K562 (cell line): Measurements from ENCODE around the gene HSD17B2.

Experiments
- CCAR2 ChIP-seq: fragments of 200-400 bp; formaldehyde crosslinking; IDR thresholded peaks from 2 replicates; pipeline ENCODE4 v1.6.1; 2017; ENCODE audit warnings: mild to moderate bottlenecking, low read depth, low read length
- MXI1 ChIP-seq: IDR thresholded peaks from 2 replicates; pipeline ENCODE4 v1.6.1; 2011; ENCODE audit warnings: low read depth, mild to moderate bottlenecking, improper control_type of control experiment, low read length
- ZNF431 ChIP-seq: sonication (generic); formaldehyde crosslinking; IDR thresholded peaks from 2 replicates; pipeline ENCODE4 v1.8.0; 2022; ENCODE audit warnings: mild to moderate bottlenecking, missing genetic modification reagents
- TF ChIP-seq, protein P1 (sequence below): fragments of 450-650 bp; conservative IDR thresholded peaks from 2 replicates; pipeline ENCODE4 v1.6.1; 2016; ENCODE audit warnings: missing genetic modification characterization, low read depth, mild to moderate bottlenecking, control low read depth, missing compliant biosample characterization
- TF ChIP-seq, protein P2 (sequence below): fragments of 150-350 bp; IDR thresholded peaks from 2 replicates; pipeline ENCODE4 v1.6.1; 2014; ENCODE audit warnings: low read depth, mild to moderate bottlenecking, low read length, borderline replicate concordance
- TF ChIP-seq, protein P3 (sequence below): sonication (generic); formaldehyde crosslinking; IDR thresholded peaks from 2 replicates; pipeline ENCODE4 v1.5.0; 2020; ENCODE audit warnings: missing genetic modification reagents
- TF ChIP-seq, protein P4 (sequence below), 3 experiments: IDR thresholded peaks in 2 of 3; conservative IDR thresholded peaks in 1 of 3; 2 replicates each; pipeline ENCODE4 v1.5.1; 2011 to 2012; ENCODE audit warnings: low read length in 3 of 3, mild to moderate bottlenecking in 3 of 3, control low read depth in 2 of 3, improper control_type of control experiment in 1 of 3, inconsistent platforms in 1 of 3, low read depth in 1 of 3, mixed read lengths in 1 of 3, moderate library complexity in 1 of 3; ENCODE audit not compliant: insufficient read depth in 2 of 3

DNA sequence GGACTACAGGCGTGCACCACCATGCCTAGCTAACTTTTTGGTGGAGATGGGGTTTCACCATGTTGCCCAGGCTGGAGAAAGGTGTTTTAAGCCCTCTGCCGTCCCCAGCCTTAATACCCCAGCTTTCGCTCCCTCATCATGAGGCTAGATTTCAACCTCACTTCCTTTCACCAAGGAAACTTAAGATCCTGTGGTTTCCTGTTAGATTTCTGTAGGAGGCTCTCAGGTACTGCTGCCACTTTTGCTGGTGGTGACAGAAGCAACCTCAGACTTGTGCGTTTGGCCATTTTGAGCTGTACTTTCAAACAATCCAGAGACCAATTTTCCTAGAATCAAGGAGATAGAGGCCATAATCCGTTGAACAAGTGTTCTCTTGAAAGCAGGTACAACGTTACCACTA is 98.7 kb downstream of the HSD17B2 start:
- TF ChIP-seq, protein P1, sequence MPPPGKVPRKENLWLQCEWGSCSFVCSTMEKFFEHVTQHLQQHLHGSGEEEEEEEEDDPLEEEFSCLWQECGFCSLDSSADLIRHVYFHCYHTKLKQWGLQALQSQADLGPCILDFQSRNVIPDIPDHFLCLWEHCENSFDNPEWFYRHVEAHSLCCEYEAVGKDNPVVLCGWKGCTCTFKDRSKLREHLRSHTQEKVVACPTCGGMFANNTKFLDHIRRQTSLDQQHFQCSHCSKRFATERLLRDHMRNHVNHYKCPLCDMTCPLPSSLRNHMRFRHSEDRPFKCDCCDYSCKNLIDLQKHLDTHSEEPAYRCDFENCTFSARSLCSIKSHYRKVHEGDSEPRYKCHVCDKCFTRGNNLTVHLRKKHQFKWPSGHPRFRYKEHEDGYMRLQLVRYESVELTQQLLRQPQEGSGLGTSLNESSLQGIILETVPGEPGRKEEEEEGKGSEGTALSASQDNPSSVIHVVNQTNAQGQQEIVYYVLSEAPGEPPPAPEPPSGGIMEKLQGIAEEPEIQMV (tag): no peak
- TF ChIP-seq ZNF431 (CRISPR knock-in tag): no peak
- TF ChIP-seq, protein P2, sequence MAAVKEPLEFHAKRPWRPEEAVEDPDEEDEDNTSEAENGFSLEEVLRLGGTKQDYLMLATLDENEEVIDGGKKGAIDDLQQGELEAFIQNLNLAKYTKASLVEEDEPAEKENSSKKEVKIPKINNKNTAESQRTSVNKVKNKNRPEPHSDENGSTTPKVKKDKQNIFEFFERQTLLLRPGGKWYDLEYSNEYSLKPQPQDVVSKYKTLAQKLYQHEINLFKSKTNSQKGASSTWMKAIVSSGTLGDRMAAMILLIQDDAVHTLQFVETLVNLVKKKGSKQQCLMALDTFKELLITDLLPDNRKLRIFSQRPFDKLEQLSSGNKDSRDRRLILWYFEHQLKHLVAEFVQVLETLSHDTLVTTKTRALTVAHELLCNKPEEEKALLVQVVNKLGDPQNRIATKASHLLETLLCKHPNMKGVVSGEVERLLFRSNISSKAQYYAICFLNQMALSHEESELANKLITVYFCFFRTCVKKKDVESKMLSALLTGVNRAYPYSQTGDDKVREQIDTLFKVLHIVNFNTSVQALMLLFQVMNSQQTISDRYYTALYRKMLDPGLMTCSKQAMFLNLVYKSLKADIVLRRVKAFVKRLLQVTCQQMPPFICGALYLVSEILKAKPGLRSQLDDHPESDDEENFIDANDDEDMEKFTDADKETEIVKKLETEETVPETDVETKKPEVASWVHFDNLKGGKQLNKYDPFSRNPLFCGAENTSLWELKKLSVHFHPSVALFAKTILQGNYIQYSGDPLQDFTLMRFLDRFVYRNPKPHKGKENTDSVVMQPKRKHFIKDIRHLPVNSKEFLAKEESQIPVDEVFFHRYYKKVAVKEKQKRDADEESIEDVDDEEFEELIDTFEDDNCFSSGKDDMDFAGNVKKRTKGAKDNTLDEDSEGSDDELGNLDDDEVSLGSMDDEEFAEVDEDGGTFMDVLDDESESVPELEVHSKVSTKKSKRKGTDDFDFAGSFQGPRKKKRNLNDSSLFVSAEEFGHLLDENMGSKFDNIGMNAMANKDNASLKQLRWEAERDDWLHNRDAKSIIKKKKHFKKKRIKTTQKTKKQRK: no peak
- TF ChIP-seq MXI1: no peak
- TF ChIP-seq CCAR2: no peak
- TF ChIP-seq, protein P3, sequence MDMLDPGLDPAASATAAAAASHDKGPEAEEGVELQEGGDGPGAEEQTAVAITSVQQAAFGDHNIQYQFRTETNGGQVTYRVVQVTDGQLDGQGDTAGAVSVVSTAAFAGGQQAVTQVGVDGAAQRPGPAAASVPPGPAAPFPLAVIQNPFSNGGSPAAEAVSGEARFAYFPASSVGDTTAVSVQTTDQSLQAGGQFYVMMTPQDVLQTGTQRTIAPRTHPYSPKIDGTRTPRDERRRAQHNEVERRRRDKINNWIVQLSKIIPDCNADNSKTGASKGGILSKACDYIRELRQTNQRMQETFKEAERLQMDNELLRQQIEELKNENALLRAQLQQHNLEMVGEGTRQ: no peak
- TF ChIP-seq, protein P4, sequence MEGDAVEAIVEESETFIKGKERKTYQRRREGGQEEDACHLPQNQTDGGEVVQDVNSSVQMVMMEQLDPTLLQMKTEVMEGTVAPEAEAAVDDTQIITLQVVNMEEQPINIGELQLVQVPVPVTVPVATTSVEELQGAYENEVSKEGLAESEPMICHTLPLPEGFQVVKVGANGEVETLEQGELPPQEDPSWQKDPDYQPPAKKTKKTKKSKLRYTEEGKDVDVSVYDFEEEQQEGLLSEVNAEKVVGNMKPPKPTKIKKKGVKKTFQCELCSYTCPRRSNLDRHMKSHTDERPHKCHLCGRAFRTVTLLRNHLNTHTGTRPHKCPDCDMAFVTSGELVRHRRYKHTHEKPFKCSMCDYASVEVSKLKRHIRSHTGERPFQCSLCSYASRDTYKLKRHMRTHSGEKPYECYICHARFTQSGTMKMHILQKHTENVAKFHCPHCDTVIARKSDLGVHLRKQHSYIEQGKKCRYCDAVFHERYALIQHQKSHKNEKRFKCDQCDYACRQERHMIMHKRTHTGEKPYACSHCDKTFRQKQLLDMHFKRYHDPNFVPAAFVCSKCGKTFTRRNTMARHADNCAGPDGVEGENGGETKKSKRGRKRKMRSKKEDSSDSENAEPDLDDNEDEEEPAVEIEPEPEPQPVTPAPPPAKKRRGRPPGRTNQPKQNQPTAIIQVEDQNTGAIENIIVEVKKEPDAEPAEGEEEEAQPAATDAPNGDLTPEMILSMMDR (IDR thresholded peaks at IDR 0.05 in 2 of 3, conservative IDR thresholded peaks at IDR 0.05 in 1 of 3; ENCODE audit: insufficient read depth in 2 of 3, low read depth in 1 of 3, low read length in 3 of 3): no peak
